Measurements from ENCODE around the gene AFF3.

AFF3 gene

DNA sequence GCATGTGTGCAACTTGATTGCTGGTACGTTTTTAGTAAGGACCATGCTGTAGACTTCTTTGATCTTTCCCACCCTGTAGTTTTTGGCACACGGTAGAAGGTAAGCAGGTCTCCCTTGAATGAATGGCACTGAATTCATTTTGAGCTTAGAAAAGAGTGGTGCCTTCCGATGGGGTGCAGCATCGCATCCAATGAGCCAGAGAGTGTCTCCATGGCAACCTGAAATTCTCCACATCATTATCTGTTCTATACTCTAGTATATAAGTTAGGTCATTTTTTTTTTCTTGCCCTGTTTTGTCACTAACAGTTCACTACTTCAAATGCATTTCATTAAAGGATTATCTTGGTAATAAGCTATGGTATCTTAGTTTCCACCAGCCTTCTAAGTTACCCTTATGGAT, 571.4 kb downstream of the AFF3 start:
- ATAC-seq (ENCODE audit: low read depth) (no peak), DNase-seq (ENCODE audit: low spot score) (no peak)
- TF ChIP-seq, protein P1, sequence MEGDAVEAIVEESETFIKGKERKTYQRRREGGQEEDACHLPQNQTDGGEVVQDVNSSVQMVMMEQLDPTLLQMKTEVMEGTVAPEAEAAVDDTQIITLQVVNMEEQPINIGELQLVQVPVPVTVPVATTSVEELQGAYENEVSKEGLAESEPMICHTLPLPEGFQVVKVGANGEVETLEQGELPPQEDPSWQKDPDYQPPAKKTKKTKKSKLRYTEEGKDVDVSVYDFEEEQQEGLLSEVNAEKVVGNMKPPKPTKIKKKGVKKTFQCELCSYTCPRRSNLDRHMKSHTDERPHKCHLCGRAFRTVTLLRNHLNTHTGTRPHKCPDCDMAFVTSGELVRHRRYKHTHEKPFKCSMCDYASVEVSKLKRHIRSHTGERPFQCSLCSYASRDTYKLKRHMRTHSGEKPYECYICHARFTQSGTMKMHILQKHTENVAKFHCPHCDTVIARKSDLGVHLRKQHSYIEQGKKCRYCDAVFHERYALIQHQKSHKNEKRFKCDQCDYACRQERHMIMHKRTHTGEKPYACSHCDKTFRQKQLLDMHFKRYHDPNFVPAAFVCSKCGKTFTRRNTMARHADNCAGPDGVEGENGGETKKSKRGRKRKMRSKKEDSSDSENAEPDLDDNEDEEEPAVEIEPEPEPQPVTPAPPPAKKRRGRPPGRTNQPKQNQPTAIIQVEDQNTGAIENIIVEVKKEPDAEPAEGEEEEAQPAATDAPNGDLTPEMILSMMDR (IDR thresholded peaks at IDR 0.05; ENCODE audit: poor library complexity, severe bottlenecking): no peak
- Histone ChIP-seq H3K4me1 (ENCODE audit: insufficient read depth, poor library complexity, severe bottlenecking) (no peaks in the 10 kb centered on the region), H3K9me3 (ENCODE audit: severe bottlenecking) (no peaks in the 10 kb centered on the region), H3K27ac (ENCODE audit: poor library complexity, severe bottlenecking) (no peak overlapping the region), H3K27me3 (ENCODE audit: insufficient read depth, poor library complexity, severe bottlenecking) (no peaks in the 10 kb centered on the region), H3K4me3 (ENCODE audit: severe bottlenecking) (no peak overlapping the region), H3K36me3 (ENCODE audit: low read depth) (no peaks in the 10 kb centered on the region)

DNA sequence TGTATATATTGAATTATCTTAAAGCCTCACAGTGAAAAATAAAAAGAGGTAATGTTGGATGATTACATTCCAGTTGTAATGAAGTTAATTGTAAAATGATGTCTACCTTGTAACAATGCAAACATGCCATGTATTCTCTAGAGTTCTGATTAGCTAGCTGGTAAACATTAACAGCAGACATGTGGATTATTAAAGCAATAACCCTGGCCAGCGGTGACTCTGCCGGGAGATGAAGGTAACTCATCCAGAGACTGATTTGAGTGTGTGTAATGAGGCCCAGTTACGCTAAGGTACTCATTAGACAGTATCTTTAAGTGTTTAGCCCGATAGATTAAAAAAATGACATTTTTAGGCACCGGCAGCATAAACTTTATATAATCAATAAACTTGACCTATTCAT, 573.0 kb downstream of the AFF3 start:
- Histone ChIP-seq H3K27me3 (ENCODE audit: insufficient read depth, poor library complexity, severe bottlenecking) (no peaks in the 10 kb centered on the region), H3K36me3 (ENCODE audit: low read depth) (no peaks in the 10 kb centered on the region), H3K4me3 (ENCODE audit: severe bottlenecking) (no peak overlapping the region), H3K27ac (ENCODE audit: poor library complexity, severe bottlenecking) (no peak overlapping the region), H3K9me3 (ENCODE audit: severe bottlenecking) (no peaks in the 10 kb centered on the region), H3K4me1 (ENCODE audit: insufficient read depth, poor library complexity, severe bottlenecking) (no peaks in the 10 kb centered on the region)
- ATAC-seq (ENCODE audit: low read depth) (no peak), DNase-seq (ENCODE audit: low spot score) (no peak)
- TF ChIP-seq, protein P1 (IDR thresholded peaks at IDR 0.05; ENCODE audit: poor library complexity, severe bottlenecking): no peak

GRCh38 chr2:99565227-99565626, 577.2 kb downstream of the AFF3 start:
- no peaks in the 10 kb centered on the region for H3K27me3 ChIP-seq (ENCODE audit: insufficient read depth, poor library complexity, severe bottlenecking)
- H3K36me3 ChIP-seq (ENCODE audit: low read depth): no peaks in the 10 kb centered on the region
- no peak for ATAC-seq (ENCODE audit: low read depth)
- H3K9me3 ChIP-seq (ENCODE audit: severe bottlenecking): no peaks in the 10 kb centered on the region
- DNase-seq (ENCODE audit: low spot score): no peak
- no peak overlapping the region for H3K27ac ChIP-seq (ENCODE audit: poor library complexity, severe bottlenecking)
- TF ChIP-seq, protein P1 (IDR thresholded peaks at IDR 0.05; ENCODE audit: poor library complexity, severe bottlenecking): no peak
- no peak overlapping the region for H3K4me3 ChIP-seq (ENCODE audit: severe bottlenecking)
- no peaks in the 10 kb centered on the region for H3K4me1 ChIP-seq (ENCODE audit: insufficient read depth, poor library complexity, severe bottlenecking)

GRCh38 chr2:99562516-99562915, 579.9 kb downstream of the AFF3 start:
- Histone ChIP-seq H3K4me1 (ENCODE audit: insufficient read depth, poor library complexity, severe bottlenecking) (no peaks in the 10 kb centered on the region), H3K36me3 (ENCODE audit: low read depth) (no peaks in the 10 kb centered on the region), H3K27ac (ENCODE audit: poor library complexity, severe bottlenecking) (no peak overlapping the region), H3K27me3 (ENCODE audit: insufficient read depth, poor library complexity, severe bottlenecking) (peaks cover 3% of the 10 kb centered on the region), H3K9me3 (ENCODE audit: severe bottlenecking) (no peaks in the 10 kb centered on the region), H3K4me3 (ENCODE audit: severe bottlenecking) (no peak overlapping the region)
- ATAC-seq (ENCODE audit: low read depth): no peak
- TF ChIP-seq, protein P1 (IDR thresholded peaks at IDR 0.05; ENCODE audit: poor library complexity, severe bottlenecking): no peak
- DNase-seq (ENCODE audit: low spot score): no peak

DNA sequence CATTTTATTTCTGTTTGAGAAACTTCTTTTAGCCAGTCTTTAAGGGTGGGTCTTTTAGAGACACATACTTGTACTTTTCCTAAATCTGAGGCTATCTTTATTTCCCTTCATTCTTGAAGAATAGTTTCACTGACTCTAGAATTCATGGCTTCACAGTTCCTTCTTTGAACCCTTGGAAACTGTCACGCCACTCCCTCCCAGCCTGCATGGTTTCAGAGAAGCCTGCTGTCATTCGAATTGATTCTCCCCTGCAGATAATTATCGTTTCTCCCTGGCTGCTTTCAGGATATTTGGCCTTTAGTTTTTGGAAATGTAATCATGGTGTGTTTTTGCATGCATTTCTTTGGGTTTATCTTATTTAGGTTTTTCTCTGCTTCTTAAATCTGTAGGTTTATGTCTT, 580.6 kb downstream of the AFF3 start:
- TF ChIP-seq, protein P1 (IDR thresholded peaks at IDR 0.05; ENCODE audit: poor library complexity, severe bottlenecking): no peak
- no peak for ATAC-seq (ENCODE audit: low read depth)
- DNase-seq (ENCODE audit: low spot score): no peak
- H3K4me3 ChIP-seq (ENCODE audit: severe bottlenecking): no peak overlapping the region
- peaks cover 3% of the 10 kb centered on the region for H3K27me3 ChIP-seq (ENCODE audit: insufficient read depth, poor library complexity, severe bottlenecking)
- no peaks in the 10 kb centered on the region for H3K4me1 ChIP-seq (ENCODE audit: insufficient read depth, poor library complexity, severe bottlenecking)
- no peaks in the 10 kb centered on the region for H3K9me3 ChIP-seq (ENCODE audit: severe bottlenecking)
- H3K27ac ChIP-seq (ENCODE audit: poor library complexity, severe bottlenecking): no peak overlapping the region
- no peaks in the 10 kb centered on the region for H3K36me3 ChIP-seq (ENCODE audit: low read depth)

Measured in RWPE2 (cell line).